Thyroid gland (tissue), 4 donors: ENCODE results near the gene CRABP2. TPM values are rescaled to one million over a fixed set of nuclear protein-coding genes. Genes with fewer than 3 reads are reported as not detected.

Source experiments
- DNase-seq, 2 donors: peaks; one replicate each; pipeline ENCODE4 v3.0.0-alpha.2; 2019
- H3K27ac ChIP-seq, 3 donors: fragments of 200-600 bp; sonication (generic); 1 replicate in 2 of 3; 2 replicates in 1 of 3; pipeline ENCODE4 v1.5.1; 2016 to 2019; ENCODE audit warnings: mild to moderate bottlenecking in 1 of 3, moderate library complexity in 1 of 3
- H3K27me3 ChIP-seq: fragments of 200-600 bp; sonication (generic); one replicate; pipeline ENCODE4 v1.5.1; 2019
- H3K36me3 ChIP-seq, 2 donors: fragments of 200-600 bp; sonication (generic); one replicate each; pipeline ENCODE4 v1.5.1; 2016 to 2019
- H3K4me1 ChIP-seq, 2 donors: fragments of 200-600 bp; sonication (generic); one replicate each; pipeline ENCODE4 v1.5.1; 2017 to 2019
- H3K4me3 ChIP-seq, 3 donors: fragments of 200-600 bp; sonication (generic); replicated peaks in 1 of 3; 1 replicate in 2 of 3; 2 replicates in 1 of 3; pipeline ENCODE4 v1.5.1; 2016; ENCODE audit warnings: mild to moderate bottlenecking in 1 of 3
- H3K9me3 ChIP-seq: fragments of 200-600 bp; sonication (generic); one replicate; pipeline ENCODE4 v1.5.1; 2017
- POLR2A ChIP-seq, 2 donors: fragments of 450-650 bp; IDR thresholded peaks; one replicate each; pipeline ENCODE4 v1.6.1; 2017; ENCODE audit warnings: antibody characterized with exemption in 2 of 2, mild to moderate bottlenecking in 2 of 2, moderate library complexity in 1 of 2
- WGBS, 2 donors: methylation state at CpG; one replicate each; pipeline ENCODE4 v1.1.5; 2017; 5-methylcytosine and 5-hydroxymethylcytosine counted together
- intact Hi-C: fragments of 100-400 bp; cut with DNase I; formaldehyde crosslinking; loops from one replicate; pipeline ENCODE4 v1.15.1; 2023
- total RNA-seq, 4 donors: library from RNA; depleted of rRNA; stranded (reverse); fragments of >200 nt; gene quantifications; one replicate each; pipeline ENCODE4 v1.2.3, GENCODE V29; 2016
- TF ChIP-seq, protein P1 (sequence below), 6 experiments: fragments of 200-600 bp in 3 of 6; fragments of 450-650 bp in 3 of 6; sonication (generic) in 3 of 6; IDR thresholded peaks; one replicate each; pipeline ENCODE4 v1.5.1; 2016 to 2019; ENCODE audit warnings: antibody characterized with exemption in 6 of 6, mild to moderate bottlenecking in 2 of 6, inconsistent platforms in 1 of 6, moderate library complexity in 1 of 6

Gene CRABP2
- total RNA-seq, 4 donors from 2014 or later: 3.0 to 15.3 (median 4.5) TPM; not detected in 1

DNA sequence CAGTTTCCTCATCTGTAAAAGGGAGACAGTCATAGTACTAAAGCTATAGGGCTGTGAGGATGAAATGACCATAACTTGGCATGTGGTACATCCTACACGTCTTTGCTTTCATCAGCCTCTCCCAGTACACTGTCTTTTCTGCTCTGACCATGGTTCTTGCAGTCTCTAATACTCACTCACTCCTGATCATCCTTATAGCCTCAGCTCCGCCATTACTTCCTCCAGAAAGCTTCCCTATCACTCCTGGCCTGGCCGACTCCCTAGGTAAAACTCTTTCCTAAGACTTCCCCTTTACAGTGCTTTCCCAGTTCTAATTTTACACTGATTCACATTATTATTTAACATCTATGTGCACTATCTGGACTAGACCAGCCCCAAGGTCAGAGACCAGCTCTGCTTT lies 40.5 kb upstream of the CRABP2 start:
- WGBS, 2 donors: 81 to 82% methylated on average over 3 of the region's 3 CpGs
- peaks cover 48 to 52% of the 10 kb centered on the region in 2 donors for H3K4me1 ChIP-seq
- H3K27ac ChIP-seq: peak overlapping the region; percentile 93 to 100 (median 99)
- no peaks in the 10 kb centered on the region for H3K27me3 ChIP-seq
- H3K9me3 ChIP-seq: no peaks in the 10 kb centered on the region
- no peak for DNase-seq
- TF ChIP-seq, protein P1, sequence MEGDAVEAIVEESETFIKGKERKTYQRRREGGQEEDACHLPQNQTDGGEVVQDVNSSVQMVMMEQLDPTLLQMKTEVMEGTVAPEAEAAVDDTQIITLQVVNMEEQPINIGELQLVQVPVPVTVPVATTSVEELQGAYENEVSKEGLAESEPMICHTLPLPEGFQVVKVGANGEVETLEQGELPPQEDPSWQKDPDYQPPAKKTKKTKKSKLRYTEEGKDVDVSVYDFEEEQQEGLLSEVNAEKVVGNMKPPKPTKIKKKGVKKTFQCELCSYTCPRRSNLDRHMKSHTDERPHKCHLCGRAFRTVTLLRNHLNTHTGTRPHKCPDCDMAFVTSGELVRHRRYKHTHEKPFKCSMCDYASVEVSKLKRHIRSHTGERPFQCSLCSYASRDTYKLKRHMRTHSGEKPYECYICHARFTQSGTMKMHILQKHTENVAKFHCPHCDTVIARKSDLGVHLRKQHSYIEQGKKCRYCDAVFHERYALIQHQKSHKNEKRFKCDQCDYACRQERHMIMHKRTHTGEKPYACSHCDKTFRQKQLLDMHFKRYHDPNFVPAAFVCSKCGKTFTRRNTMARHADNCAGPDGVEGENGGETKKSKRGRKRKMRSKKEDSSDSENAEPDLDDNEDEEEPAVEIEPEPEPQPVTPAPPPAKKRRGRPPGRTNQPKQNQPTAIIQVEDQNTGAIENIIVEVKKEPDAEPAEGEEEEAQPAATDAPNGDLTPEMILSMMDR (IDR thresholded peaks at IDR 0.05): no peak
- TF ChIP-seq POLR2A (IDR thresholded peaks at IDR 0.05): no peak
- intact Hi-C loops: no loop called here
- H3K36me3 ChIP-seq: peaks cover 9 to 18% of the 10 kb centered on the region in 2 donors
- peak overlapping the region in 1 of 3 donors; percentile 99 for H3K4me3 ChIP-seq

DNA sequence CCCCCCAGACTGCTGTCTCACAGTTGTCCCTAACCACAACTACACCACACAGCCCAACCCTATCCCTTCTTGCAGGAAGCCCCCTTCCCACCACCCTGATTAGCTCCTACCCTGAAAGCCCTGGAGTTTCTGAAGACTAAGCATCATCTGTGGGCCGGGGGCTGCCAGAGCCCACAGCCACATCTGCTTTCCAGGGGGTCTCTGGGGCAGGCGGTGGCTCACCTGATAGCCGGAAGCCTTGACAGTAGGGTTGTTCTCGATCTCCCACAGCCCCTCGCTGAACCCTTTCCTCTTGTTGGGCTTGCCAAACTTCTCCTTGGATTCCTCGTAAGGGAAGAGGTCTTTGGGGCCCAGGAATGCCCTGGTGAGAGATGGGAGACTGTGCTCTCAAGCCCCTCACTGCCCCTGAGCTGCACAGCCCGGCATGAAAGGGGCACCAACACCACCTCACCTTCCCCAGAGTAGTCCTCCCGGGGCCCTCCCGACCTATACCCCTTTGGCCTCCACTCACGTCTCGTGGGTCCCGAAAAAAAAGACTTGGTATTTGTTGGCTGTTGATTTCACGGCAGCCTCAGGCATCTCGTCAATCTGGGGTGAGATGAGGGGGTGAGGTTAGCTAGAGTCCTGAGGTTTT lies 39.5 kb upstream of the CRABP2 start:
- no peak overlapping the region for H3K4me3 ChIP-seq
- TF ChIP-seq POLR2A (IDR thresholded peaks at IDR 0.05): no peak
- TF ChIP-seq, protein P1 (IDR thresholded peaks at IDR 0.05): no peak
- intact Hi-C loops: no loop called here
- no peaks in the 10 kb centered on the region for H3K9me3 ChIP-seq
- peaks cover 51 to 55% of the 10 kb centered on the region in 2 donors for H3K4me1 ChIP-seq
- DNase-seq: no peak
- H3K36me3 ChIP-seq: peaks cover 9 to 18% of the 10 kb centered on the region in 2 donors
- peak overlapping the region in 1 of 3 donors; percentile 93 for H3K27ac ChIP-seq
- H3K27me3 ChIP-seq: no peaks in the 10 kb centered on the region
- 88 to 90% methylated on average over 8 to 14 of the region's 14 CpGs for WGBS, 2 donors

DNA sequence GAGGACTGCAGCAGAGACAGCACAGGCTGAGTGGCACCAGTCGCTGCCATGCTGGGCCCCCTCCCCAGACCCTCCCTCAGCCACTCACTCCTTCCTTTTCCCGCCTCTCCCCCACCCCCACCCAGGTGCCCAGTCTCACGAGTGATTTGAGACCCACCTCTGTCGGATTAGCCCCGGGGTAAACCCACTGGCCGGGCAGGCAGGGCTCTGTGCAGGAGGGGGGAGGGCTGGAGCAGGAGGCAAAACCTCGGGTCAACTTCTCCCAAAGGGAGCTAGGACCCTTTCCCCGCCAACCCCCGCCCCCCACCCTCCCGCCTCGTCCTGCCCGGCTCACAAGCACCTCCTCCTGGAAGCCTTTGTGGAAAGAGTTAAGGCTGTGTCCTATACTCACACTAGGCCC lies 39.0 kb upstream of the CRABP2 start:
- 76 to 79% methylated on average over 7 to 12 of the region's 12 CpGs for WGBS, 2 donors
- no peak for DNase-seq
- Histone ChIP-seq H3K4me1 (peaks cover 47 to 50% of the 10 kb centered on the region in 2 donors), H3K27me3 (no peaks in the 10 kb centered on the region), H3K36me3 (peaks cover 9 to 18% of the 10 kb centered on the region in 2 donors), H3K27ac (no peak overlapping the region), H3K9me3 (no peaks in the 10 kb centered on the region), H3K4me3 (no peak overlapping the region)
- TF ChIP-seq POLR2A (IDR thresholded peaks at IDR 0.05): no peak
- TF ChIP-seq, protein P1 (IDR thresholded peaks at IDR 0.05): no peak
- intact Hi-C loops: no loop called here

DNA sequence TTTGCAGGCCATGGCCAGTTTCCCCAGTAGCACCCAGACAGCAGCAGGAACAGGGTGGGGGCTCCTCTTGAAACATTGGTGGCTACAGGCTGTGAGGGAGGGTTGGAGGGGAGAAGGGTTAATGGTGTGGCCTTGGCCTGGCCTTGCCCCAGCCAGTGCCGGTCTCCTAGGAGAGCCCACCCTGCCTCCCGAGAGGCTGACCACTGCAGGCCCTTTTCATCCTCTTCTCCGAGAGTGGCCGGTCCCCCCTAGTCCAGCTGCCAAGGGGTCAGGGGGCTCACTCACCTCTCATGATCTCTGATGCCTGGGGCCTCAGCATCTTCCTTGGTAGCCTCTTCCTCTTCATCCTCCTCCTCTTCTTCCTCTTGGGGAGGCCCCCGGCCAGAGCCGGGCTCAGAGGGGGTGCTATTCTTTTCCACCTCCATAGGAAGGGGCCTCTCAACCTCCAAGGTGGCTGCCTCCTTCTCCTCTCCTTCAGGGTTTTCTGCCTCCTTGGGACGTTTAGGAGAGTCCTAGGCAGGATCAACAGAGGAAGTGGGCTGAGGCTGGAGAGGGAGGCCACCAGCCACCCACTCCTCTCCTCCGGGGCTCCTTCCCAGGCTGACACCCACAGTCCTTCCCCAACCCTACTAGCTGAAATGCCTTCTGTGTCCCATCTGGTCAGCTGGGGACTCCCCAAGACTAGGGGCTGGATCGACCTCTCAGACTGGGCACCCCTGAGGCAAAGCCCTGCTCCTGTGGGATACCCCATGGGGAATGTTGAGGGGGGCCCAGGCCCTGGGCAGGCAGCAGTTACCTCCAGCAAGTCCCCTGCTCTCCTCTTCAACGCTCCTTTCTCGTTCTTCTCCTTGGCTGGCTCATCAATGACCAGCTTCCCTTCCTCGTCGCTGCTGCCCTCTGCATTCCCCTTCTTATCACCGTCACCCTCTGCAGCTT lies 38.3 kb upstream of the CRABP2 start:
- H3K4me3 ChIP-seq: no peak overlapping the region
- no peaks in the 10 kb centered on the region for H3K27me3 ChIP-seq
- H3K4me1 ChIP-seq: peaks cover 40 to 43% of the 10 kb centered on the region in 2 donors
- peaks cover 9 to 18% of the 10 kb centered on the region in 2 donors for H3K36me3 ChIP-seq
- intact Hi-C loops: no loop called here
- DNase-seq: no peak
- no peaks in the 10 kb centered on the region for H3K9me3 ChIP-seq
- WGBS, 2 donors: 86 to 88% methylated on average over 14 of the region's 14 CpGs
- TF ChIP-seq POLR2A (IDR thresholded peaks at IDR 0.05): no peak
- TF ChIP-seq, protein P1 (IDR thresholded peaks at IDR 0.05): no peak
- no peak overlapping the region for H3K27ac ChIP-seq
